GM12891 (cell line): ENCODE results near the gene KCNMA1.

Experiments
- POLR2A ChIP-seq: IDR thresholded peaks from 2 replicates; pipeline ENCODE4 v1.6.1; 2011; ENCODE audit warnings: low read depth, low read length, control low read depth
- SPI1 ChIP-seq: IDR thresholded peaks from 2 replicates; pipeline ENCODE4 v1.6.1; 2011; ENCODE audit warnings: low read depth, low read length, control low read depth

DNA sequence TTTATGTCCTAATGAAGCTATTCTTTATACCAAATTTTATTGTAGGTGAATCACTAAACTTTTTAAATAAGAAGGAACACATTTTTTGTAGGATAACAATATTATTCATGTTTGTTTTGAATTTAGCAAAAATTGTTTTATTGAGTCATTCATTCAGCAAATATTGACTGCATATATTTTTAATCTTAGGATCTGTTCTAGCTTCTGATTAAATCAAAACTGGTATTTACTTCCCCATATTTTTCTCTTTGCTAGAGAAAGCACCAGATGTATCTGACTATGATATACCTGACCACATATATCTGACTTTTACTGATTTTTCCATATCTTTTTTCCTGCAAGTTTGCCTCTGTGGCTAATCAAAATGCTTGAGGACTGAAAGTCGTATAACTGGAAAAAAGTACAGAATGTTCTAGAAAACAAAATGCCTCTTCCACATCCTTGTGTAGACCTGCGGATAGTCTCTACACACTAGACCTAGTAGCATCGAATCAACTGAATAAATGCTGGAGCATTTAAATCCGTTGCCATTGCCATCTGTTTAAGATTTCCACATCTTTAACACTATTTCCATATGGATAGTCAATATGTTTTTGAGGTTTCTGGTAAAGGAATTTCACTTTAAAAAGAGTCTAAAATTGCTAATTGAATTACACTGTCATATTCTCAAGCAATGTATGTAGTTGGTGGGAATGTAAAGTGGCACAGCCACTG lies 594.7 kb downstream of the KCNMA1 start:
- TF ChIP-seq POLR2A (no peak), SPI1 (no peak)
